Naive thymus-derived CD4-positive, alpha-beta T cell (primary cell): ENCODE data around the gene NMRAL1. TPM values are rescaled to one million over a fixed set of nuclear protein-coding genes. Genes with fewer than 3 reads are reported as not detected.

Source experiments
- ATAC-seq: fragments of 150-1000 bp; cut with Tn5 transposase; 2 replicates; pipeline ENCODE4 v1.10.0; 2021; ENCODE audit warnings: mild to moderate bottlenecking, moderate library complexity
- CTCF ChIA-PET: fragments of 350-600 bp; sonication (Branson Sonifier 250); formaldehyde crosslinking; loops from one replicate; lab custom pipeline; 2021; ENCODE audit warnings: antibody characterized with exemption; lab: Charles Lee
- POLR2A ChIA-PET: fragments of 350-600 bp; sonication (Branson Sonifier 250); formaldehyde crosslinking; loops from one replicate; lab custom pipeline; 2021; ENCODE audit warnings: antibody characterized with exemption, inconsistent platforms; lab: Charles Lee
- DNase-seq, 9 donors: peaks; one replicate each; pipeline versions ENCODE4 v3.0.0 to v3.0.0-alpha.2; 2020 to 2022; ENCODE audit warnings: mixed read lengths in 1 of 9
- H3K27ac ChIP-seq: one replicate; pipeline ENCODE4 v1.7.0; 2013; ENCODE audit warnings: mild to moderate bottlenecking, low read depth, low read length, moderate library complexity
- H3K27me3 ChIP-seq, 2 donors: one replicate each; pipeline ENCODE4 v1.7.0; 2013; ENCODE audit warnings: low read length in 2 of 2, mild to moderate bottlenecking in 2 of 2, moderate library complexity in 2 of 2; ENCODE audit not compliant: control insufficient read depth in 2 of 2, insufficient read depth in 2 of 2
- H3K36me3 ChIP-seq, 3 experiments: 1 replicate in 2 of 3; 2 replicates in 1 of 3; pipeline ENCODE4 v1.7.0; 2013; ENCODE audit warnings: low read length in 3 of 3, mild to moderate bottlenecking in 3 of 3, moderate library complexity in 1 of 3; ENCODE audit not compliant: insufficient read depth in 3 of 3, control insufficient read depth in 2 of 3
- H3K4me1 ChIP-seq, 2 donors: one replicate each; pipeline ENCODE4 v1.7.0; 2013; ENCODE audit warnings: low read length in 2 of 2, mild to moderate bottlenecking in 2 of 2, moderate library complexity in 1 of 2; ENCODE audit not compliant: control insufficient read depth in 2 of 2, insufficient read depth in 2 of 2
- H3K4me3 ChIP-seq: 2 replicates; pipeline ENCODE4 v1.7.0; 2013; ENCODE audit warnings: mild to moderate bottlenecking, low read length
- H3K9me3 ChIP-seq, 3 experiments: 1 replicate in 2 of 3; 2 replicates in 1 of 3; pipeline ENCODE4 v1.7.0; 2013; ENCODE audit warnings: low read length in 3 of 3; ENCODE audit not compliant: control insufficient read depth in 2 of 3
- H3K27ac Mint-ChIP-seq, 9 donors: one replicate each; pipeline ENCODE4 v1.8.0; 2020 to 2022; ENCODE audit warnings: mixed read lengths in 9 of 9, mild to moderate bottlenecking in 8 of 9, moderate library complexity in 5 of 9, inconsistent platforms in 2 of 9
- H3K27me3 Mint-ChIP-seq, 5 donors: one replicate each; pipeline ENCODE4 v1.8.0; 2021 to 2022; ENCODE audit warnings: mixed read lengths in 5 of 5, mild to moderate bottlenecking in 1 of 5
- H3K36me3 Mint-ChIP-seq, 5 donors: one replicate each; pipeline ENCODE4 v1.8.0; 2020 to 2022; ENCODE audit warnings: mixed read lengths in 5 of 5, mild to moderate bottlenecking in 3 of 5, inconsistent platforms in 1 of 5
- H3K4me1 Mint-ChIP-seq, 7 donors: one replicate each; pipeline ENCODE4 v1.8.0; 2020 to 2022; ENCODE audit warnings: mixed read lengths in 7 of 7, mild to moderate bottlenecking in 3 of 7, inconsistent platforms in 1 of 7
- H3K4me3 Mint-ChIP-seq, 10 donors: one replicate each; pipeline ENCODE4 v1.8.0; 2020 to 2022; ENCODE audit warnings: mild to moderate bottlenecking in 10 of 10, mixed read lengths in 10 of 10, moderate library complexity in 6 of 10, inconsistent platforms in 2 of 10
- H3K9me3 Mint-ChIP-seq, 11 donors: one replicate each; pipeline ENCODE4 v1.8.0; 2020 to 2022; ENCODE audit warnings: mixed read lengths in 11 of 11, mild to moderate bottlenecking in 4 of 11, inconsistent platforms in 1 of 11, moderate library complexity in 1 of 11
- intact Hi-C, 2 donors: fragments of 100-400 bp; cut with micrococcal nuclease; formaldehyde crosslinking; loops; one replicate each; pipeline ENCODE4 v1.15.1; 2023
- polyA plus RNA-seq, 2 donors: library from polyadenylated mRNA; unstranded; fragments of 300-500 nt; fragmentation: Illumina TruSeq; gene quantifications; one replicate each; pipeline ENCODE4 v1.2.3, GENCODE V29; 2021
- total RNA-seq, 6 experiments: library from RNA in 5 of 6; stranded (reverse) in 5 of 6; gene quantifications; 1 replicate in 5 of 6; 2 replicates in 1 of 6; pipeline ENCODE4 v1.2.3 and lab custom pipeline; 2021 to 2026

NMRAL1 gene
- total and polyA plus RNA-seq, 7 experiments from 2014 or later, result 34.2 to 81.8 (median 58.8) TPM

- Histone ChIP-seq H3K4me3 (peak overlapping the region; percentile 97), H3K27ac (peak overlapping the region; percentile 95), H3K36me3 (peaks cover 0 to 2% (median 0%) of the 10 kb centered on the region in 3 experiments), H3K4me1 (peaks cover 18% of the 10 kb centered on the region in 2 donors), H3K9me3 (no peaks in the 10 kb centered on the region), H3K27me3 (no peaks in the 10 kb centered on the region)
- DNase-seq, result no peak
- CTCF ChIA-PET, result interaction anchor here (0.6 kb wide), 1 partner anchor 352 kb away, joined by 3 read pairs; no protein-coding TSS in a partner anchor
- H3K27ac Mint-ChIP-seq, result peak overlapping the region; percentile 96 to 100 (median 100)
- H3K4me1 Mint-ChIP-seq, result peaks cover 26 to 48% (median 37%) of the 10 kb centered on the region in 7 donors
- POLR2A ChIA-PET, result interaction anchor here (1.3 to 1.9 kb wide), 2 partner anchors 10 to 13 kb away, joined by 7 to 11 read pairs; partner anchors contain the start of gene CORO7
- peaks cover 0 to 23% (median 5%) of the 10 kb centered on the region in 5 donors for H3K36me3 Mint-ChIP-seq
- peaks cover 0 to 2% (median 0%) of the 10 kb centered on the region in 5 donors for H3K27me3 Mint-ChIP-seq
- no peak for ATAC-seq
- intact Hi-C loops, result loop anchor here in 1 of 2 donors (5.0 to 10.0 kb wide), 2 partner anchors 420 to 528 kb away; partner anchors contain the start of genes GLYR1, SEC14L5 and UBN1
- peak overlapping the region; percentile 92 to 99 (median 98) for H3K4me3 Mint-ChIP-seq
- H3K9me3 Mint-ChIP-seq, result peaks cover 0 to 4% (median 0%) of the 10 kb centered on the region in 11 donors
Observed at GRCh38 chr16:4426722-4427372, 47.6 kb downstream of the NMRAL1 start.

GRCh38 chr16:4426021-4426684 lies 48.3 kb downstream of the NMRAL1 start:
- POLR2A ChIA-PET, result interaction anchor here (0.6 to 1.3 kb wide), 2 partner anchors 9 to 12 kb away, joined by 3 to 7 read pairs; partner anchors contain the start of gene CORO7
- Mint-ChIP-seq H3K4me1 (peaks cover 26 to 43% (median 35%) of the 10 kb centered on the region in 7 donors), H3K27ac (peak overlapping the region; percentile 96 to 100 (median 100)), H3K9me3 (peaks cover 0 to 4% (median 0%) of the 10 kb centered on the region in 11 donors), H3K36me3 (peaks cover 0 to 18% (median 0%) of the 10 kb centered on the region in 5 donors), H3K4me3 (peak overlapping the region; percentile 92 to 99 (median 98)), H3K27me3 (peaks cover 0 to 2% (median 0%) of the 10 kb centered on the region in 5 donors)
- Histone ChIP-seq H3K36me3 (peaks cover 0 to 2% (median 0%) of the 10 kb centered on the region in 3 experiments), H3K9me3 (no peaks in the 10 kb centered on the region), H3K27me3 (no peaks in the 10 kb centered on the region), H3K4me3 (peak overlapping the region; percentile 97), H3K4me1 (peaks cover 18% of the 10 kb centered on the region in 2 donors), H3K27ac (peak overlapping the region; percentile 95)
- DNase-seq (peak in 1 of 9 donors; percentile 80), ATAC-seq (peak; percentile 48)
- CTCF ChIA-PET, result no interaction called here
- intact Hi-C loops, result loop anchor here in 1 of 2 donors (5.0 to 10.0 kb wide), 2 partner anchors 421 to 529 kb away; partner anchors contain the start of genes GLYR1, SEC14L5 and UBN1

GRCh38 chr16:4425378-4426020 lies 48.9 kb downstream of the NMRAL1 start, which contains the start of gene DNAJA3:
DNAJA3 (plus strand) TSS chr16:4425868; CDS start chr16:4425882, 14 bp downstream.
- POLR2A ChIA-PET, result interaction anchor here (0.6 to 1.3 kb wide), 3 partner anchors 9 to 11 kb away, joined by 3 to 7 read pairs (median 7); partner anchors contain the start of gene CORO7
- CTCF ChIA-PET, result no interaction called here
- peak within 1 kb of the TSS; percentile 99 to 100 (median 100) for H3K27ac Mint-ChIP-seq
- intact Hi-C loops, result loop anchor here (1.0 to 10.0 kb wide), 17 partner anchors 9 to 529 kb away; partner anchors contain the start of genes HMOX2 (in 2 of the 2), ANKS3 (in 1 of the 2), CDIP1 (in 1 of the 2) and CORO7 (in 1 of the 2)
- H3K36me3 Mint-ChIP-seq, result peaks cover 0 to 16% (median 0%) of the 10 kb centered on the region in 5 donors
- ATAC-seq, result peak; percentile 93
- peak; percentile 91 to 97 (median 95) for DNase-seq
- peaks cover 0 to 2% (median 0%) of the 10 kb centered on the region in 3 experiments for H3K36me3 ChIP-seq
- H3K9me3 ChIP-seq, result no peaks in the 10 kb centered on the region
- no peaks in the 10 kb centered on the region for H3K27me3 ChIP-seq
- peaks cover 0 to 4% (median 0%) of the 10 kb centered on the region in 5 donors for H3K27me3 Mint-ChIP-seq
- H3K4me3 Mint-ChIP-seq, result peak within 1 kb of the TSS; percentile 92 to 99 (median 98)
- H3K4me1 Mint-ChIP-seq, result peaks cover 26 to 37% (median 31%) of the 10 kb centered on the region in 7 donors
- H3K27ac ChIP-seq, result peak within 1 kb of the TSS; percentile 95
- H3K4me3 ChIP-seq, result peak within 1 kb of the TSS; percentile 97
- H3K4me1 ChIP-seq, result peaks cover 18% of the 10 kb centered on the region in 2 donors
- H3K9me3 Mint-ChIP-seq, result peaks cover 0 to 4% (median 0%) of the 10 kb centered on the region in 11 donors

- ChIA-PET POLR2A (no interaction called here), CTCF (interaction anchor here (1.4 kb wide), 1 partner anchor 9 kb away, joined by 3 read pairs; no protein-coding TSS in a partner anchor)
- H3K27me3 Mint-ChIP-seq, result peaks cover 0 to 11% (median 0%) of the 10 kb centered on the region in 5 donors
- no peak overlapping the region for H3K4me3 Mint-ChIP-seq
- peak overlapping the region in 3 of 9 donors; percentile 57 to 63 (median 59) for H3K27ac Mint-ChIP-seq
- H3K36me3 Mint-ChIP-seq, result peaks cover 0 to 1% (median 0%) of the 10 kb centered on the region in 5 donors
- Histone ChIP-seq H3K4me3 (no peak overlapping the region), H3K9me3 (no peaks in the 10 kb centered on the region), H3K27me3 (no peaks in the 10 kb centered on the region), H3K27ac (no peak overlapping the region), H3K4me1 (peaks cover 6 to 10% of the 10 kb centered on the region in 2 donors), H3K36me3 (no peaks in the 10 kb centered on the region)
- H3K4me1 Mint-ChIP-seq, result peaks cover 4 to 20% (median 12%) of the 10 kb centered on the region in 7 donors
- no peak for ATAC-seq
- no peak for DNase-seq
- peaks cover 0 to 3% (median 0%) of the 10 kb centered on the region in 11 donors for H3K9me3 Mint-ChIP-seq
- intact Hi-C loops, result loop anchor here in 1 of 2 donors (10.0 kb wide), 1 partner anchor 534 kb away; the partner anchor contains the start of gene SEC14L5
Observed at GRCh38 chr16:4420505-4421105, 53.8 kb downstream of the NMRAL1 start.

GRCh38 chr16:4419402-4419959 lies 54.9 kb downstream of the NMRAL1 start:
- intact Hi-C loops, result loop anchor here (5.0 to 10.0 kb wide), 4 partner anchors 118 to 537 kb away; partner anchors contain the start of genes CDIP1 (in 1 of the 2), CREBBP (in 1 of the 2) and ZNF500 (in 1 of the 2)
- DNase-seq, result no peak
- Histone ChIP-seq H3K4me1 (peaks cover 13 to 16% of the 10 kb centered on the region in 2 donors), H3K27ac (no peak overlapping the region), H3K36me3 (no peaks in the 10 kb centered on the region), H3K27me3 (no peaks in the 10 kb centered on the region), H3K4me3 (no peak overlapping the region), H3K9me3 (no peaks in the 10 kb centered on the region)
- Mint-ChIP-seq H3K4me1 (peaks cover 10 to 22% (median 15%) of the 10 kb centered on the region in 7 donors), H3K36me3 (peaks cover 0 to 7% (median 0%) of the 10 kb centered on the region in 5 donors), H3K27ac (peak overlapping the region in 1 of 9 donors; percentile 21), H3K4me3 (no peak overlapping the region), H3K27me3 (peaks cover 0 to 11% (median 0%) of the 10 kb centered on the region in 5 donors), H3K9me3 (peaks cover 0 to under 1% (median 0%) of the 10 kb centered on the region in 11 donors)
- ChIA-PET POLR2A (interaction anchor here (1.6 kb wide), 1 partner anchor 9 kb away, joined by 3 read pairs; no protein-coding TSS in a partner anchor), CTCF (interaction anchor here (0.5 to 1.4 kb wide), 5 partner anchors 8 to 205 kb away, joined by 3 to 4 read pairs (median 3); partner anchors contain the start of gene MGRN1)
- no peak for ATAC-seq
